OCI-LY7 (cell line): ENCODE data around the gene ACSF2. TPM values are rescaled to one million over a fixed set of nuclear protein-coding genes. Genes with fewer than 3 reads are reported as not detected.

Experiments
- BruUV-seq: library from RNA; stranded (reverse); fragments of 400-500 nt; replicated peaks from 2 replicates; lab custom pipeline; 2021; lab: Mats Ljungman, UMichigan
- CTCF ChIA-PET: fragments of 300-600 bp; sonication (Branson Sonifier 250); formaldehyde crosslinking; loops from one replicate; lab custom pipeline; 2022; ENCODE audit warnings: antibody characterized with exemption; ENCODE audit not compliant: unreplicated experiment; lab: Charles Lee
- POLR2A ChIA-PET: fragments of 300-600 bp; sonication (Branson Sonifier 250); formaldehyde crosslinking; loops from one replicate; lab custom pipeline; 2022; ENCODE audit warnings: antibody characterized with exemption; lab: Charles Lee
- DNase-seq: peaks from one replicate; pipeline ENCODE4 v3.0.0-alpha.2; 2015; ENCODE audit warnings: low spot score
- H2AFZ ChIP-seq: fragments of 200-600 bp; sonication (generic), shearing (Covaris generic); 2 replicates; pipeline ENCODE4 v1.6.1; 2014; ENCODE audit warnings: mild to moderate bottlenecking, antibody characterized with exemption, low read length, moderate library complexity
- H3K27ac ChIP-seq: fragments of 200-600 bp; sonication (generic); 2 replicates; pipeline ENCODE4 v1.5.1; 2014; ENCODE audit warnings: mixed run types, low read depth, mild to moderate bottlenecking, moderate library complexity, low read length, inconsistent platforms; ENCODE audit not compliant: poor library complexity, severe bottlenecking
- H3K36me3 ChIP-seq: fragments of 200-600 bp; sonication (generic); 2 replicates; pipeline ENCODE4 v1.6.1; 2014; ENCODE audit warnings: mild to moderate bottlenecking, antibody characterized with exemption, low read length, moderate library complexity, mixed read lengths; ENCODE audit not compliant: insufficient read depth
- H3K4me1 ChIP-seq: fragments of 200-600 bp; sonication (generic); 2 replicates; pipeline ENCODE4 v1.5.1; 2014; ENCODE audit warnings: mild to moderate bottlenecking, low read length; ENCODE audit not compliant: insufficient read depth, poor library complexity, severe bottlenecking
- H3K4me2 ChIP-seq: fragments of 200-600 bp; sonication (generic); 2 replicates; pipeline ENCODE4 v1.6.1; 2014; ENCODE audit warnings: mild to moderate bottlenecking, low read length
- H3K4me3 ChIP-seq: fragments of 200-600 bp; sonication (generic); 2 replicates; pipeline ENCODE4 v1.5.1; 2014; ENCODE audit warnings: mild to moderate bottlenecking, low read depth, low read length; ENCODE audit not compliant: poor library complexity, severe bottlenecking
- H3K79me2 ChIP-seq: fragments of 200-600 bp; sonication (generic); 2 replicates; pipeline ENCODE4 v1.6.1; 2016; ENCODE audit warnings: low read depth, mild to moderate bottlenecking, low read length, moderate library complexity, mixed read lengths; ENCODE audit not compliant: insufficient read depth
- H3K9me2 ChIP-seq: fragments of 200-600 bp; sonication (generic); 2 replicates; pipeline ENCODE4 v1.6.1; 2016; ENCODE audit warnings: mild to moderate bottlenecking, low read length, mixed read lengths; ENCODE audit not compliant: insufficient read depth
- H3K9me3 ChIP-seq: fragments of 200-600 bp; sonication (generic); 2 replicates; pipeline ENCODE4 v1.6.1; 2014; ENCODE audit warnings: mild to moderate bottlenecking, mixed run types, low read length, mixed read lengths
- H4K20me1 ChIP-seq: fragments of 200-600 bp; sonication (generic); 2 replicates; pipeline ENCODE4 v1.6.1; 2014; ENCODE audit warnings: mild to moderate bottlenecking, antibody characterized with exemption, low read length, moderate library complexity, mixed read lengths; ENCODE audit not compliant: insufficient read depth
- CTCF ChIP-seq: fragments of 200-600 bp; sonication (generic); conservative IDR thresholded peaks from 2 replicates; pipeline ENCODE4 v1.5.1; 2014; ENCODE audit warnings: mild to moderate bottlenecking, antibody characterized with exemption, low read length, moderate library complexity, mixed read lengths
- EZH2phosphoT487 ChIP-seq: fragments of 200-600 bp; sonication (generic); IDR thresholded peaks from 2 replicates; pipeline ENCODE4 v1.6.1; 2018; ENCODE audit warnings: low read depth, borderline replicate concordance, mild to moderate bottlenecking, mixed run types, antibody characterized with exemption, low read length, moderate library complexity, mixed read lengths
- intact Hi-C: fragments of 100-400 bp; cut with micrococcal nuclease; formaldehyde crosslinking; loops from one replicate; pipeline ENCODE4 v1.10.0; 2022; ENCODE audit not compliant: unreplicated experiment
- total RNA-seq, 2 experiments: library from RNA; depleted of rRNA in 1 of 2; stranded (reverse); fragments of >200 nt in 1 of 2; shearing (Covaris generic) in 1 of 2; gene quantifications; 2 replicates each; pipeline ENCODE4 v1.2.3, GENCODE V29; 2014 to 2022

Gene ACSF2
- total RNA-seq, 2 experiments from 2014 or later = 38.6 to 42.7 TPM

DNA sequence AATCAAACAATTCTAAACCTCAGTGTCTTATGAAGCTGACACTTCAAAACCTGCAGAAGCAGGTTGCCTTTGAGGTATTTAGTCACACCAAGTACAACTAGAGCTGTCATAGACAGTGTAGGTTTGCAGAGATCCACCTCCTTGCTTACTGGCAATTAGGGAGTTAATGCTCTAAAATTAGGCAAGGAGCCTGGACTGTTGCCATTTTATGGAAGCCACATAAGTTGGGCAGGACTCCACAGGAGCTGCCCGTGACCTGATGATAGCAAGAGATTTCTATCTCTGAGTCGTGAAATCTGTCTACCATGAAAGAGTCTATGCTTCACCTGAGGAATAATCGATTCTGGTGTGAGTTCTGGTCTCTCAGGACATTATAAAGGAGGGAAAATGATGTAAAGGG, 44.1 kb upstream of the ACSF2 start:
- Histone ChIP-seq H3K36me3 (peaks cover 96% of the 10 kb centered on the region), H2AFZ (no peak overlapping the region), H3K4me2 (no peak overlapping the region), H3K4me1 (no peaks in the 10 kb centered on the region), H3K9me3 (no peaks in the 10 kb centered on the region), H3K79me2 (no peaks in the 10 kb centered on the region), H3K9me2 (no peaks in the 10 kb centered on the region), H4K20me1 (no peaks in the 10 kb centered on the region), H3K4me3 (no peak overlapping the region), H3K27ac (no peak overlapping the region)
- intact Hi-C loops = no loop called here
- no peak for DNase-seq
- CTCF ChIA-PET = no interaction called here
- TF ChIP-seq EZH2phosphoT487 = no peak
- TF ChIP-seq CTCF = no peak
- no TSS peak for BruUV-seq
- POLR2A ChIA-PET = interaction anchor here (0.9 to 1.2 kb wide), 2 partner anchors 9 to 10 kb away, joined by 3 to 4 read pairs; no protein-coding TSS in a partner anchor

- TF ChIP-seq CTCF (no peak), EZH2phosphoT487 (no peak)
- BruUV-seq = no TSS peak
- intact Hi-C loops = no loop called here
These were observed 43.1 kb upstream of the ACSF2 start for GRCh38 chr17:50382931-50383330.

DNA sequence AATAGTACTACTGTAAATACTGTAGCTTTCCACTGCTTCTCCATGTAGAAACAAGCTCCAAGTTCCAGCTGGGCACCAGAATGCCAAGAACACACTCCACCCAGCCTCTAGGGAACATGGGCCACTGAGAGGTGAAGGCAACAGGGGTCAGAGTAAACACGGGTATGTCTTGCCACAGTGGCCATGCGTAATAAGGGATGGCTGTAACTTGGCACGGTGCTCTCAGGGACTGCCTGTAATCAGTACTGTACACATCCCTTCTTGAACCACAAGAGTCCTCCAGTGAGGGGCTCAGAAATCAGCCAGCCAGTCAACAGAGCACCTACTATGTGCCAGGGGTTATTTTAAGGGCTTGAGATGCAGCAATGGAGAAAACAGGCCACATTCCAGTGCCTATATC, 39.5 kb upstream of the ACSF2 start:
- POLR2A ChIA-PET = no interaction called here
- CTCF ChIA-PET = no interaction called here

More at GRCh38 chr17:50382931-50383330, 43.1 kb upstream of the ACSF2 start:
- Histone ChIP-seq H3K9me3 (no peaks in the 10 kb centered on the region), H3K36me3 (peaks cover 99% of the 10 kb centered on the region), H3K4me1 (no peaks in the 10 kb centered on the region), H4K20me1 (no peaks in the 10 kb centered on the region), H3K79me2 (no peaks in the 10 kb centered on the region), H3K4me3 (no peak overlapping the region), H3K4me2 (no peak overlapping the region), H3K27ac (no peak overlapping the region), H2AFZ (no peak overlapping the region), H3K9me2 (no peaks in the 10 kb centered on the region)
- POLR2A ChIA-PET = no interaction called here
- CTCF ChIA-PET = no interaction called here
- no peak for DNase-seq

More for the DNA sequence above, 39.5 kb upstream of the ACSF2 start:
- peaks cover 99% of the 10 kb centered on the region for H3K36me3 ChIP-seq
- H3K27ac ChIP-seq = no peak overlapping the region
- intact Hi-C loops = no loop called here
- no peak for DNase-seq
- no peak overlapping the region for H2AFZ ChIP-seq
- H3K4me3 ChIP-seq = no peak overlapping the region
- H3K4me1 ChIP-seq = peaks cover 12% of the 10 kb centered on the region
- peaks cover 5% of the 10 kb centered on the region; the same call in 1 of the 2 replicates for H4K20me1 ChIP-seq
- BruUV-seq = no TSS peak
- no peak overlapping the region for H3K4me2 ChIP-seq
- no peaks in the 10 kb centered on the region for H3K9me3 ChIP-seq
- no peak for TF ChIP-seq CTCF
- no peak for TF ChIP-seq EZH2phosphoT487
- H3K79me2 ChIP-seq = peaks cover 8% of the 10 kb centered on the region; the same call in 1 of the 2 replicates
- no peaks in the 10 kb centered on the region for H3K9me2 ChIP-seq
